ENCODE data around the gene R3HCC1L.

DNA sequence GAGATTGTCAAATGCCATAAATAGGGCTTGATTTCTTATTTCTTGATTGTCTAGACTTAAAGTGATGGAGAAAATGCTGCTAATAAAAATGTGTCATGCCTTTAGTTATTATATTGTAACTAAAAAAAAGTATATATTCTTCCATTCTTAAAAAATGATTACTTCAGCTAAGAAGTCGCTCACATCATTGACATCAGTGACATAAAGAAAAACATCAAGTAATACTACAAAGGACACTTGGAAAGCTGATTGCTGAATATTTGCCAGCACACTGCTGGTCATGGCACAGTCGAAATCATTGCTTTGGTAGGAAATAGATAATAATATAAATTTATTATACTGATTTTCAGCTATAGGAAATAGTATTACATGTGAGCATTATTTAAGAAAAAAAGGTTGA lies 70.9 kb downstream of the R3HCC1L start:
- TF ChIP-seq TAF1 (IDR thresholded peaks at IDR 0.05; ENCODE audit: low read depth, low read length): no peak
- no peak for TF ChIP-seq POLR2A (IDR thresholded peaks at IDR 0.05; ENCODE audit: low read depth, low read length)
- TF ChIP-seq POLR2AphosphoS5 (IDR thresholded peaks at IDR 0.05; ENCODE audit: low read depth, low read length): no peak
- no peak for TF ChIP-seq SPI1 (IDR thresholded peaks at IDR 0.05; ENCODE audit: low read depth, low read length)
- TF ChIP-seq POU2F2 (IDR thresholded peaks at IDR 0.05; ENCODE audit: low read depth, low read length): no peak
- TF ChIP-seq PAX5 (IDR thresholded peaks at IDR 0.05; ENCODE audit: insufficient read depth, low read length, severe bottlenecking): no peak

All from GM12891 (cell line).